Smooth muscle cell of the umbilical artery (primary cell): ENCODE results near the gene INTS14. TPM values are rescaled to one million over a fixed set of nuclear protein-coding genes. Genes with fewer than 3 reads are reported as not detected.

Experiments
- total RNA-seq: library from RNA; depleted of rRNA; stranded (reverse); fragments of >200 nt; gene quantifications from 2 replicates; pipeline ENCODE4 v1.2.3, GENCODE V29; 2014

The INTS14 gene
- total RNA-seq, result 25.5 and 36.0 TPM in 2 replicates

DNA sequence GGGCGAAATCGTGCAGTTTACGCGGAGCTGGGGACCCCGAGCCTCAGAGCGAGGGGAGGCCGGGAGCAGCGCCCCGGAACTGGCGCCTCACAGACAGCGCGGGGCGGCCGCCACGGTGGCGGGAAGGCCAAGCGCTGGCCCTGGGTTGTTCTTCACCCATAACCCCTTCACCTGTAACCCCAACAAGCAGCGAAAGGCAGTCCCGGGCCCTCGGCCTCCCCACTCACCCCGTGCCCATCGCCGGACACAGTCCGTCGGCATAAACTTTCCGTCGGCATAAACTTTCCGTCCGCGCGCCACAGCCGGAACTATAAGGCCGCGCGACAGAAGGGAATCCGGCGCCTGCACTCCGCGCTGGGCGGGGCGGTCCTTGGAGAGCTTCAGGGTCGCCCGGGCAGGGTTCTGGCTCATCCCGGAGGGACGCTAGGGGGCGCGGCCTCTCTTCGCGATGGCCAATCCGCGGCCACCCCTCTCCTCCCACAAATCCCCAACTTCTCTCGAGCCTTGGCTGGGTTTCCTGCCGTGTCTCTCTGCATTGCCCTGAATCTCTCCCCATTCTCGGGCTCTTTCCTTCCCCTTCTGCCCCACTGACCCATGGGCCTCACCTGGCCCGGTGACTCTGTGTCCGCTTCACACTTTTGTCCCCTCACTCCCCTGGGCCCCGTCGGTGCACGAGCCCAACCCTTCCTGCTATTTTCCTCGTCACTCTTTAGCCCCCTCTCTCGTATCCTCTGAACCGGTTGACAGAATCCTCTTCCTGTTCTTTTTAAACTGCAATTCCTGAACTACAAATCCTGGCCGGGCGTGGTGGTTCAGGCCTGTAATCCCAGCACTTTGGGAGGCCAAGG lies at the start of gene INTS14:
INTS14 (minus strand) TSS at position 261 of the 848 bp plus-strand sequence. CDS start 3,751 bp downstream, outside the sequence.

DNA sequence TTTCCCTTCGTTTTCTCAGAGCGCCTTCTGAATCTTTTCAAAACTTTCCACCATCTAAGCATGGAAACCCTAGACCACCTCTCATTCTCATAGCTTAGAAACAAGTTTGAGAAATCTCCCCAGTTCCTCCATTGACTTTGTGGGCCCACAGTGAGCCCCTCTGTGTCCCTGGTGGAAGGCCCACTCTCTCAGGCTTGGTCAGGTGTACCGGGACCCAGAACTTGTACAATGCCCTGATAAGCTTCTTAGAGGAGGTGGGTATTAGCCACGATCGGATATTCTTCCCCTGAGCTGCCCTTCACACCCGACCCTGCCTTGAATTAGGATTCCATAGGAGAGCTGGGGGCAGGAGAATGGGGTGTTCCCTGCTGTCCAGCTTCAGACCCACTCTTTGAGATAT lies 10.7 kb upstream of the INTS14 start, which contains the start of gene SLC24A1:
SLC24A1 (plus strand) TSS at position 301 of the 400 bp plus-strand sequence. CDS start 2,143 bp downstream, outside the sequence.

DNA sequence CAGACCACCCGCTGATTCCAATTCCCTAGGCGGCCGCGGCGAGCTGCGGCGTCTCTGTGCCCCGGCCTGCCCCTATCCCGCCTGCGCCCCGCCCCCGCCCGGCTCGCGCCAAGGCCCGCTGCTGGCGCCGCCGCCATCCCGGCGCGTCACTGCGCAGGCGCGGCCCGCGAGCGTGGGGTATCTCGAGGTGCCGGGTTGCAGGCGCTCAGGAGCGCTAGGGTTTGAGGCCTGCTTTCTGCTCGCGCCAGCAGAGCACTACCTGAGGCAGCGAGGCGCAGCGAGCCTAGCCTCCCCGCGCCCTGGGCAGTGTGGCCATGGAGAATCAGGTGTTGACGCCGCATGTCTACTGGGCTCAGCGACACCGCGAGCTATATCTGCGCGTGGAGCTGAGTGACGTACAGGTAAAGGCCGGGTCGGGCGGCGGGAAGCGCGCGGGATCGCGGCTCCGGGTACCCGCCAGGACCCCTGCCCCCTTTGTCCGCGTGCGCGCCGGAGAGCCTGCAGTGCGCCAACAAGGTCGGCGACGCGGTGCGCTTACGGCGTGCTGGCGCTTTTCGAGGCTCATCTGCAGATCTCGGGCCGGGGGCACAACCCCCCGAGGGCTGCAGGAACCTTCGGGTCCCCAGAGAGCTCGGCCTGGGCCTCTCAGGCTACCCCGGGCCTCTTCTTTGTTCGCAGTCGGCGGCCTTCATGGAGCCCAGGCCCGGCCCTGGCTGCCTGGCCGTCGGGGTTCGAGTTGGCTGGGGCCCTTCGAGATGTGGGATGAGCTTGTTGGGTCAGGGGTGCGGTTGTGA lies 80.4 kb downstream of the INTS14 start, which contains the start of gene HACD3:
HACD3 (plus strand) TSS at position 146 of the 794 bp plus-strand sequence; CDS start at position 315, 169 bp downstream.

Other genes with a start within 250 kb of the INTS14 start
- not detected in 2 replicates for gene IGDCC3, start 233.1 kb downstream of the INTS14 start, total RNA-seq
- 5.9 and 6.0 TPM in 2 replicates for gene IGDCC4, start 188.2 kb downstream of the INTS14 start, total RNA-seq
- 46.3 and 47.0 TPM in 2 replicates for gene DPP8, start 93.4 kb downstream of the INTS14 start, total RNA-seq
- 98.3 and 106 TPM in 2 replicates for gene HACD3, start 80.7 kb downstream of the INTS14 start, total RNA-seq
- 3.3 and 4.4 TPM in 2 replicates for gene SLC24A1, start 10.8 kb upstream of the INTS14 start, total RNA-seq
- 22.9 and 32.1 TPM in 2 replicates for gene DENND4A, start 181.2 kb upstream of the INTS14 start, total RNA-seq